Cardiac fibroblast (primary cell): ENCODE results near the gene GSE1.

Experiments
- DNase-seq, 2 donors: peaks; one replicate each; pipeline versions ENCODE4 v3.0.0 to v3.0.0-alpha.2; 2010; ENCODE audit warnings: low read depth in 2 of 2
- H3K4me3 ChIP-seq, 2 donors: replicated peaks in 1 of 2; 1 replicate in 1 of 2; 2 replicates in 1 of 2; pipeline ENCODE4 v1.5.1; 2011; ENCODE audit warnings: low read depth in 2 of 2, low read length in 2 of 2, mild to moderate bottlenecking in 2 of 2, moderate library complexity in 1 of 2
- CTCF ChIP-seq: IDR thresholded peaks from one replicate; pipeline ENCODE4 v1.5.1; 2011; ENCODE audit warnings: low read depth, mild to moderate bottlenecking, low read length, inconsistent platforms

GSE1 gene

GRCh38 chr16:85604145-85604705, 8.9 kb upstream of the GSE1 start:
- no peak for DNase-seq
- no peak overlapping the region for H3K4me3 ChIP-seq
- TF ChIP-seq CTCF, result no peak

- no peak overlapping the region for H3K4me3 ChIP-seq
- no peak for TF ChIP-seq CTCF
- DNase-seq, result no peak
Measured at GRCh38 chr16:85605051-85605911, 7.8 kb upstream of the GSE1 start.

GRCh38 chr16:85605912-85606841, 6.9 kb upstream of the GSE1 start:
- no peak overlapping the region for H3K4me3 ChIP-seq
- DNase-seq, result no peak
- no peak for TF ChIP-seq CTCF

GRCh38 chr16:85606904-85607303, 6.2 kb upstream of the GSE1 start:
- DNase-seq, result no peak
- TF ChIP-seq CTCF, result no peak
- H3K4me3 ChIP-seq, result no peak overlapping the region

GRCh38 chr16:85607321-85607765, 5.8 kb upstream of the GSE1 start:
- DNase-seq, result no peak
- TF ChIP-seq CTCF, result no peak
- no peak overlapping the region for H3K4me3 ChIP-seq

- no peak for TF ChIP-seq CTCF
- no peak for DNase-seq
- H3K4me3 ChIP-seq, result no peak overlapping the region
Measured at GRCh38 chr16:85607796-85608514, 5.2 kb upstream of the GSE1 start.
